Loucy (cell line): Measurements from ENCODE around the gene ATP8A1.

Source experiments
- EZH2phosphoT487 ChIP-seq: fragments of 200-600 bp; IDR thresholded peaks from 2 replicates; pipeline ENCODE4 v1.6.1; 2018; ENCODE audit warnings: antibody characterized with exemption, mild to moderate bottlenecking, moderate library complexity, borderline replicate concordance
- TF ChIP-seq, protein P1 (sequence below): fragments of 200-600 bp; sonication (generic); conservative IDR thresholded peaks from 2 replicates; pipeline ENCODE4 v1.5.1; 2014; ENCODE audit warnings: mild to moderate bottlenecking, antibody characterized with exemption, low read length

DNA sequence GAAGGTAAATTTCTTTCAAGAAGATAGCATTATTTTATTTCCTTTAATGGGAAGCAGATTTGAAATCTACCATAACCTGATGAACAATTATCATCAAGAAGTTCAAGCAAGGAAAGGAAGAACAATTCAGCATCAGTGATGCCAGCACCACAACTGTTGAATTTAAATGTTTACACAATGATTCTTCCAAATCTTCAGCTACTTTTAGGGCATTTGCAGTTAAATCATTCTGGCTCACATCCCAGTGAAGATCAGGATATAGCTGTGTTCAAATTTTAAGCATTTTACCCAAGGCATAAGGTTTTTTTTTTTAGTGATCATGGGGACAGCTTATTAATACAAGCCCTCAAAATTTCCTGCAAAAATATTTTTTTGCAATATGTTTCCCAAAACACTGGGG, 146.7 kb downstream of the ATP8A1 start:
- TF ChIP-seq, protein P1, sequence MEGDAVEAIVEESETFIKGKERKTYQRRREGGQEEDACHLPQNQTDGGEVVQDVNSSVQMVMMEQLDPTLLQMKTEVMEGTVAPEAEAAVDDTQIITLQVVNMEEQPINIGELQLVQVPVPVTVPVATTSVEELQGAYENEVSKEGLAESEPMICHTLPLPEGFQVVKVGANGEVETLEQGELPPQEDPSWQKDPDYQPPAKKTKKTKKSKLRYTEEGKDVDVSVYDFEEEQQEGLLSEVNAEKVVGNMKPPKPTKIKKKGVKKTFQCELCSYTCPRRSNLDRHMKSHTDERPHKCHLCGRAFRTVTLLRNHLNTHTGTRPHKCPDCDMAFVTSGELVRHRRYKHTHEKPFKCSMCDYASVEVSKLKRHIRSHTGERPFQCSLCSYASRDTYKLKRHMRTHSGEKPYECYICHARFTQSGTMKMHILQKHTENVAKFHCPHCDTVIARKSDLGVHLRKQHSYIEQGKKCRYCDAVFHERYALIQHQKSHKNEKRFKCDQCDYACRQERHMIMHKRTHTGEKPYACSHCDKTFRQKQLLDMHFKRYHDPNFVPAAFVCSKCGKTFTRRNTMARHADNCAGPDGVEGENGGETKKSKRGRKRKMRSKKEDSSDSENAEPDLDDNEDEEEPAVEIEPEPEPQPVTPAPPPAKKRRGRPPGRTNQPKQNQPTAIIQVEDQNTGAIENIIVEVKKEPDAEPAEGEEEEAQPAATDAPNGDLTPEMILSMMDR, result no peak
- TF ChIP-seq EZH2phosphoT487, result no peak
